ENCODE data around the gene PRR12. TPM values are rescaled to one million over a fixed set of nuclear protein-coding genes. Genes with fewer than 3 reads are reported as not detected.

Gene PRR12
- total RNA-seq, 1 experiment from 2014 or later = 22.9 TPM

DNA sequence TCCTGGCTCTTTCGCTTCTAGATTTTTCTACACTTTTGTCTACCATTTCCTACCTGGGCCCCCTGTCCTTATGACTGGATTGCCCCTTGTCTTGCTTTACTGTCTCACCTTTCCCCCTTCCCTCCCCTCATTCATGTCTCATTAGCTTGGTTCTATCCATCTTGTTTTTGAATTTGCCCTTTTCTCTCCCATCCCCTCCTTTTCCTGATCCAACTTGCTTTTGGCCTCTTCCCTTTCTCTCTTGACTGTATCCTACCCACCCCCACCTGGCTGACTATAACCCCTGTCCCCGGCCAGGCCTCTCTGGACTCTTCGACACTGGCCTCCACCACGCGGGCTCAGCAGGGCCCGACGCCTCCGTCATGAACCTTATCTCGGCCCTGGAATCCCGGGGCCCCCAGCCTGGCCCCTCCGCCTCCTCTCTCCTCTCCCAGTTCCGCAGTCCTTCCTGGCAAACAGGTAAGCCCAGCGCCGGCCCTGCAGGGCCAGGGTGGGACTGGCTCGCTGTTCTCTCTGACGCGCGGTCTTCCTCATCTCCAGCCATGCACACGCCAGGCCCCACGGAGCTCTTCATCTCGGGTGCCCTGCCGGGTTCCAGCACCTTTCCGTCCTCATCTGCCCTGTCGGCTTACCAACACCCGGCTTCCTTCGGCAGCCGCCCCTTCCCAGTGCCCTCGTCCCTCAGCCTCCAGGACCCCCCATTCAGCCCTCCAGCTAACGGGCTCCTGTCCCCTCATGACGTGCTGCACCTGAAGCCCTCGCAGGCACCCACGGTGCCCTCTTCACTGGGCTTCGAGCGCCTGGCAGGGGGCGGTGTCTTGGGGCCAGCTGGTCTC lies 3.4 kb downstream of the PRR12 start:
- CTCF ChIA-PET = no interaction called here
- intact Hi-C loops (cut with micrococcal nuclease; ENCODE audit: unreplicated experiment) = no loop called here
- Histone ChIP-seq H3K36me3 (ENCODE audit: control insufficient read depth, insufficient read depth, low read length) (peaks cover 4% of the 10 kb centered on the region; the same call in 1 of the 2 replicates), H3K9me3 (ENCODE audit: control insufficient read depth, insufficient read depth, low read depth, low read length) (no peaks in the 10 kb centered on the region), H3K4me3 (ENCODE audit: low read depth in 2 of 2, low read length in 2 of 2) (no peak overlapping the region; a peak in 1 of 4 replicates), H3K4me1 (ENCODE audit: control insufficient read depth, insufficient read depth, low read length) (peaks cover 8% of the 10 kb centered on the region), H3K27ac (ENCODE audit: low read length) (peak overlapping the region; percentile 73), H3K27me3 (ENCODE audit: control insufficient read depth, insufficient read depth, low read length) (no peaks in the 10 kb centered on the region)
- in situ Hi-C loops (cut with HindIII; ENCODE audit: low pct_unique_long_range_greater_than_20kb, low sequenced_read_pairs) = no loop called here
- POLR2A ChIA-PET = no interaction called here
- ATAC-seq (no peak), DNase-seq (ENCODE audit: low read depth, low spot score) (no peak)
- TSS peak; percentile 55 for BruUV-seq (replicated peaks)
- TF ChIP-seq POLR2AphosphoS5 (IDR thresholded peaks at IDR 0.05; ENCODE audit: low read depth, low read length) (no peak), SIN3A (IDR thresholded peaks at IDR 0.05; ENCODE audit: borderline replicate concordance, insufficient read depth, low read depth, low read length) (no peak), TCF7L2 (IDR thresholded peaks at IDR 0.05; ENCODE audit: low read depth, low read length) (no peak)
- TF ChIP-seq, protein P1, sequence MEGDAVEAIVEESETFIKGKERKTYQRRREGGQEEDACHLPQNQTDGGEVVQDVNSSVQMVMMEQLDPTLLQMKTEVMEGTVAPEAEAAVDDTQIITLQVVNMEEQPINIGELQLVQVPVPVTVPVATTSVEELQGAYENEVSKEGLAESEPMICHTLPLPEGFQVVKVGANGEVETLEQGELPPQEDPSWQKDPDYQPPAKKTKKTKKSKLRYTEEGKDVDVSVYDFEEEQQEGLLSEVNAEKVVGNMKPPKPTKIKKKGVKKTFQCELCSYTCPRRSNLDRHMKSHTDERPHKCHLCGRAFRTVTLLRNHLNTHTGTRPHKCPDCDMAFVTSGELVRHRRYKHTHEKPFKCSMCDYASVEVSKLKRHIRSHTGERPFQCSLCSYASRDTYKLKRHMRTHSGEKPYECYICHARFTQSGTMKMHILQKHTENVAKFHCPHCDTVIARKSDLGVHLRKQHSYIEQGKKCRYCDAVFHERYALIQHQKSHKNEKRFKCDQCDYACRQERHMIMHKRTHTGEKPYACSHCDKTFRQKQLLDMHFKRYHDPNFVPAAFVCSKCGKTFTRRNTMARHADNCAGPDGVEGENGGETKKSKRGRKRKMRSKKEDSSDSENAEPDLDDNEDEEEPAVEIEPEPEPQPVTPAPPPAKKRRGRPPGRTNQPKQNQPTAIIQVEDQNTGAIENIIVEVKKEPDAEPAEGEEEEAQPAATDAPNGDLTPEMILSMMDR (IDR thresholded peaks at IDR 0.05) = no peak
- TF ChIP-seq, protein P2, sequence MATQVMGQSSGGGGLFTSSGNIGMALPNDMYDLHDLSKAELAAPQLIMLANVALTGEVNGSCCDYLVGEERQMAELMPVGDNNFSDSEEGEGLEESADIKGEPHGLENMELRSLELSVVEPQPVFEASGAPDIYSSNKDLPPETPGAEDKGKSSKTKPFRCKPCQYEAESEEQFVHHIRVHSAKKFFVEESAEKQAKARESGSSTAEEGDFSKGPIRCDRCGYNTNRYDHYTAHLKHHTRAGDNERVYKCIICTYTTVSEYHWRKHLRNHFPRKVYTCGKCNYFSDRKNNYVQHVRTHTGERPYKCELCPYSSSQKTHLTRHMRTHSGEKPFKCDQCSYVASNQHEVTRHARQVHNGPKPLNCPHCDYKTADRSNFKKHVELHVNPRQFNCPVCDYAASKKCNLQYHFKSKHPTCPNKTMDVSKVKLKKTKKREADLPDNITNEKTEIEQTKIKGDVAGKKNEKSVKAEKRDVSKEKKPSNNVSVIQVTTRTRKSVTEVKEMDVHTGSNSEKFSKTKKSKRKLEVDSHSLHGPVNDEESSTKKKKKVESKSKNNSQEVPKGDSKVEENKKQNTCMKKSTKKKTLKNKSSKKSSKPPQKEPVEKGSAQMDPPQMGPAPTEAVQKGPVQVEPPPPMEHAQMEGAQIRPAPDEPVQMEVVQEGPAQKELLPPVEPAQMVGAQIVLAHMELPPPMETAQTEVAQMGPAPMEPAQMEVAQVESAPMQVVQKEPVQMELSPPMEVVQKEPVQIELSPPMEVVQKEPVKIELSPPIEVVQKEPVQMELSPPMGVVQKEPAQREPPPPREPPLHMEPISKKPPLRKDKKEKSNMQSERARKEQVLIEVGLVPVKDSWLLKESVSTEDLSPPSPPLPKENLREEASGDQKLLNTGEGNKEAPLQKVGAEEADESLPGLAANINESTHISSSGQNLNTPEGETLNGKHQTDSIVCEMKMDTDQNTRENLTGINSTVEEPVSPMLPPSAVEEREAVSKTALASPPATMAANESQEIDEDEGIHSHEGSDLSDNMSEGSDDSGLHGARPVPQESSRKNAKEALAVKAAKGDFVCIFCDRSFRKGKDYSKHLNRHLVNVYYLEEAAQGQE (IDR thresholded peaks at IDR 0.05; ENCODE audit: insufficient read depth in 1 of 2, low read depth in 2 of 2, low read length in 1 of 2) = no peak

DNA sequence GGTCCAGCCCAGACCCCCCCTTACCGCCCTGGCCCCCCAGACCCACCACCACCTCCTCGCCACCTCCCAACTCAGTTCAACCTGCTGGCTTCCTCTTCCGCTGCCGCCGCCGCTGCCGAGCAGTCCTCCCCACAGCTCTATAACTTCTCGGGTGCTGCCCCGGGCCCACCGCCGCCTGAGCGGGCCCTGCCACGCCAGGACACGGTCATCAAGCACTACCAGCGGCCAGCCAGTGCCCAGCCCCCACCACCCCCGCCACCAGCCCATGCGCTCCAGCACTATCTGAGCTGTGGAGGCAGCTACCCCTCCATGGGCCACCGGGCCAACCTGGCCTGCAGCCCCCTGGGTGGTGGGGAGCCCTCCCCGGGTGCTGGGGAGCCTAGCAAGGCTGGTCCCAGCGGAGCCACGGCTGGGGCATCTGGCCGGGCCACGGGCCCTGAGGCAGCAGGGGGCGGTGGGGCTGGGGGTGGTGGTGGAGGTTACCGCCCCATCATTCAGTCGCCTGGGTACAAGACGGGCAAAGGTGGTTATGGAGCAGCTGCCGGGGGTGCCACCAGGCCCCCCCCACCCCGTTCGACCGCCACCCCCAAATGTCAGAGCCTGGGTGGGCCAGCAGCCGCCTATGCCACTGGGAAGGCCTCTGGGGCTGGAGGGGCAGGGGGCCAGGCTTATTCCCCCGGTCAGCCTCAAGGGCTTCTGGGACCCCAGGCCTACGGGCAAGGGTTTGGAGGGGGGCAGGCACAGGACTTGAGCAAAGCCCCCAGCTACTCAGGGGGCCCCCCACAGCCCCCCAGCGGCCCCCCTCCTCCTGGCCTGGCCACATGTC lies 4.2 kb downstream of the PRR12 start:
- H3K36me3 ChIP-seq (ENCODE audit: control insufficient read depth, insufficient read depth, low read length) = peaks cover 4% of the 10 kb centered on the region; the same call in 1 of the 2 replicates
- H3K27me3 ChIP-seq (ENCODE audit: control insufficient read depth, insufficient read depth, low read length) = no peaks in the 10 kb centered on the region
- ATAC-seq (no peak), DNase-seq (ENCODE audit: low read depth, low spot score) (no peak)
- H3K9me3 ChIP-seq (ENCODE audit: control insufficient read depth, insufficient read depth, low read depth, low read length) = no peaks in the 10 kb centered on the region
- TF ChIP-seq POLR2AphosphoS5 (IDR thresholded peaks at IDR 0.05; ENCODE audit: low read depth, low read length) (no peak), TCF7L2 (IDR thresholded peaks at IDR 0.05; ENCODE audit: low read depth, low read length) (no peak), SIN3A (IDR thresholded peaks at IDR 0.05; ENCODE audit: borderline replicate concordance, insufficient read depth, low read depth, low read length) (no peak)
- TF ChIP-seq, protein P1 (IDR thresholded peaks at IDR 0.05) = no peak
- TF ChIP-seq, protein P2 (IDR thresholded peaks at IDR 0.05; ENCODE audit: insufficient read depth in 1 of 2, low read depth in 2 of 2, low read length in 1 of 2) = no peak
- no TSS peak for BruUV-seq (replicated peaks)
- CTCF ChIA-PET = no interaction called here
- POLR2A ChIA-PET = no interaction called here
- in situ Hi-C loops (cut with HindIII; ENCODE audit: low pct_unique_long_range_greater_than_20kb, low sequenced_read_pairs) = no loop called here
- intact Hi-C loops (cut with micrococcal nuclease; ENCODE audit: unreplicated experiment) = no loop called here
- no peak overlapping the region for H3K4me3 ChIP-seq (ENCODE audit: low read depth in 2 of 2, low read length in 2 of 2)
- peaks cover 8% of the 10 kb centered on the region for H3K4me1 ChIP-seq (ENCODE audit: control insufficient read depth, insufficient read depth, low read length)
- no peak overlapping the region for H3K27ac ChIP-seq (ENCODE audit: low read length)
